ENCODE results near the gene EMP3. TPM values are rescaled to one million over a fixed set of nuclear protein-coding genes. Genes with fewer than 3 reads are reported as not detected.
A peak's percentile ranks its signal among the peaks of the same experiment; 100 is the strongest.

Gene EMP3
- total and polyA plus RNA-seq, 2 of the 13 experiments (the other 11 are each of a cell fraction or from before 2014, with no cell fraction given): 2.2 to 7.8 TPM

- no peak for TF ChIP-seq ZNF281 (CRISPR knock-in tag; IDR thresholded peaks at IDR 0.05; ENCODE audit: borderline replicate concordance)
- TF ChIP-seq ZSCAN12 (CRISPR knock-in tag; IDR thresholded peaks at IDR 0.05): no peak
- TF ChIP-seq ZNF512 (CRISPR knock-in tag; IDR thresholded peaks at IDR 0.05): no peak
- TF ChIP-seq ZBTB20 (CRISPR knock-in tag; IDR thresholded peaks at IDR 0.05; ENCODE audit: borderline replicate concordance, low read depth): no peak
- no peak for TF ChIP-seq ETV6 (CRISPR knock-in tag; conservative IDR thresholded peaks at IDR 0.05)
- no peak for TF ChIP-seq GATAD2A (CRISPR knock-in tag; IDR thresholded peaks at IDR 0.05)
- TF ChIP-seq SKI (IDR thresholded peaks at IDR 0.05; ENCODE audit: partially characterized antibody): no peak
- TF ChIP-seq ZNF225 (CRISPR knock-in tag; IDR thresholded peaks at IDR 0.05): no peak; the same call in 1 of the 2 replicates
- TF ChIP-seq ARID3A (IDR thresholded peaks at IDR 0.05; ENCODE audit: low read depth, low read length): no peak
- TF ChIP-seq ZBTB1 (CRISPR knock-in tag; IDR thresholded peaks at IDR 0.05; ENCODE audit: borderline replicate concordance): no peak
- no peak for TF ChIP-seq GABPA (IDR thresholded peaks at IDR 0.05; ENCODE audit: low read depth, low read length)
- TF ChIP-seq GABPA (CRISPR knock-in tag; IDR thresholded peaks at IDR 0.05; ENCODE audit: low read depth): peak; percentile 66
- TF ChIP-seq RBM22 (optimal IDR thresholded peaks at IDR 0.05; ENCODE audit: low read length): no peak
- peak; percentile 19; the same call in 1 of the 2 replicates for TF ChIP-seq GMEB2 (CRISPR knock-in tag; IDR thresholded peaks at IDR 0.05; ENCODE audit: low read depth)
- no peak for TF ChIP-seq ZNF790 (CRISPR knock-in tag; IDR thresholded peaks at IDR 0.05; ENCODE audit: borderline replicate concordance)
- peak; percentile 91 for TF ChIP-seq ZFX (CRISPR knock-in tag; IDR thresholded peaks at IDR 0.05; ENCODE audit: low read depth)
- TF ChIP-seq KDM3A (CRISPR knock-in tag; IDR thresholded peaks at IDR 0.05; ENCODE audit: low read depth): no peak; the same call in 1 of the 2 replicates
- TF ChIP-seq BCLAF1 (IDR thresholded peaks at IDR 0.05): no peak
Observed at GRCh38 chr19:48362716-48363499, 37.6 kb downstream of the EMP3 start (continued).
